GM12892 (cell line): ENCODE measurements around the gene RHPN2.

Source experiments
- POLR2A ChIP-seq: IDR thresholded peaks from 2 replicates; pipeline ENCODE4 v1.6.1; 2011; ENCODE audit warnings: low read depth, low read length, control low read depth
- POLR2AphosphoS5 ChIP-seq: IDR thresholded peaks from 2 replicates; pipeline ENCODE4 v1.6.1; 2011; ENCODE audit warnings: low read depth, low read length, control low read depth

DNA sequence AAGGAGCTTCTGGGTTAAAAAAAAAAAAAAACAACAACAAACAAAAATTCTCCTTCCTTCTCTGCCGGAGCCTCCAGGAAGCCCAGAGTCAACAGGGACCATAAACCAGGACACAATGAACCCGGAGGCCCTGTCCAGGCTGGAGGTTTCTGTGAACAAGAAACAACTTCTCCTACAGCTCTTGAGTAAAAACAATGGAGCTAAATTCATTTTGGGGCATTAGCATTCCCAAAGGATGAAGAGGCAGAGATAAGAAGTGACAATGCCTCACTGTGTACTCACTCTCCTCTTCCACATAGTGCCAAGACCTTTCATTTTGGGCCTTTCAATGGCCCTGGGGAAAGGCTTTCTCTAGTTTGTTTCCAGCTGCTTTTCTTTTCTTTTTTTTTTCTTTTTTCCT lies 9.0 kb downstream of the RHPN2 start:
- no peak for TF ChIP-seq POLR2A
- no peak for TF ChIP-seq POLR2AphosphoS5
